ENCODE measurements around the gene NAGS. TPM values are rescaled to one million over a fixed set of nuclear protein-coding genes. Genes with fewer than 3 reads are reported as not detected.

Gene NAGS
- total RNA-seq, 4 donors from 2014 or later = 0.13 to 1.2 (median 0.34) TPM

DNA sequence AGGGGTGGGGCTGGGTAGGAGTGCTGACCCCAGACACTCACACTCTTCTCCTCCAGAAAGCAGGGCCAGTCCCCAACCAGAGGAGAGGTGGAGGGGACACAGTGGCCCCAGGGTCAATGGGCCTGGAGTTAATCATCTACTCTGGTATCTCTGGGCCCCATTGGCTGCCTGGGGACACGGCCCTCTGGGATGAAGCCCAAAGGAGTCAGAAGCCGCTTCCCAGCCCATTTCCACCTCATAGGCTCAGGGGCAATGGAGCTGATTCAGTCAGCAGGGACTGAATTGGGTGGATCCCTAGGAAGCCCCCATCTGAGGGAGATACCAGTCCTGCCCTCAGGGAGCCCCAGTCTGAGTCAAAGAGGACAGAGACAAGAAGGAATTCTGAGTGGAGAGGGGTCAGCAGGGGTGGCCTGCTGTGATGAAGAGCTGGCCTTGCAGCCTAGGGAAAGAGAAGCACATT, 2.9 kb upstream of the NAGS start:
- ATAC-seq (no peak), DNase-seq (no peak)
- in situ Hi-C loops (cut with MboI; ENCODE audit: low sequenced_read_pairs in 4 of 4) (no loop called here), intact Hi-C loops (cut with DNase I; ENCODE audit: low total_unique reads) (no loop called here)
- no peaks in the 10 kb centered on the region for H3K36me3 ChIP-seq
- H3K27ac ChIP-seq = no peak overlapping the region
- H3K4me1 ChIP-seq = peaks cover 6 to 14% of the 10 kb centered on the region in 2 donors
- TF ChIP-seq, protein P1, sequence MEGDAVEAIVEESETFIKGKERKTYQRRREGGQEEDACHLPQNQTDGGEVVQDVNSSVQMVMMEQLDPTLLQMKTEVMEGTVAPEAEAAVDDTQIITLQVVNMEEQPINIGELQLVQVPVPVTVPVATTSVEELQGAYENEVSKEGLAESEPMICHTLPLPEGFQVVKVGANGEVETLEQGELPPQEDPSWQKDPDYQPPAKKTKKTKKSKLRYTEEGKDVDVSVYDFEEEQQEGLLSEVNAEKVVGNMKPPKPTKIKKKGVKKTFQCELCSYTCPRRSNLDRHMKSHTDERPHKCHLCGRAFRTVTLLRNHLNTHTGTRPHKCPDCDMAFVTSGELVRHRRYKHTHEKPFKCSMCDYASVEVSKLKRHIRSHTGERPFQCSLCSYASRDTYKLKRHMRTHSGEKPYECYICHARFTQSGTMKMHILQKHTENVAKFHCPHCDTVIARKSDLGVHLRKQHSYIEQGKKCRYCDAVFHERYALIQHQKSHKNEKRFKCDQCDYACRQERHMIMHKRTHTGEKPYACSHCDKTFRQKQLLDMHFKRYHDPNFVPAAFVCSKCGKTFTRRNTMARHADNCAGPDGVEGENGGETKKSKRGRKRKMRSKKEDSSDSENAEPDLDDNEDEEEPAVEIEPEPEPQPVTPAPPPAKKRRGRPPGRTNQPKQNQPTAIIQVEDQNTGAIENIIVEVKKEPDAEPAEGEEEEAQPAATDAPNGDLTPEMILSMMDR (IDR thresholded peaks at IDR 0.05 in 4 of 5, conservative IDR thresholded peaks at IDR 0.05 in 1 of 5) = no peak
- no peak for TF ChIP-seq POLR2A (IDR thresholded peaks at IDR 0.05)
- no peak overlapping the region for H3K4me3 ChIP-seq
- peaks cover 29 to 35% (median 31%) of the 10 kb centered on the region in 3 donors for H3K27me3 ChIP-seq
- no peaks in the 10 kb centered on the region for H3K9me3 ChIP-seq

DNA sequence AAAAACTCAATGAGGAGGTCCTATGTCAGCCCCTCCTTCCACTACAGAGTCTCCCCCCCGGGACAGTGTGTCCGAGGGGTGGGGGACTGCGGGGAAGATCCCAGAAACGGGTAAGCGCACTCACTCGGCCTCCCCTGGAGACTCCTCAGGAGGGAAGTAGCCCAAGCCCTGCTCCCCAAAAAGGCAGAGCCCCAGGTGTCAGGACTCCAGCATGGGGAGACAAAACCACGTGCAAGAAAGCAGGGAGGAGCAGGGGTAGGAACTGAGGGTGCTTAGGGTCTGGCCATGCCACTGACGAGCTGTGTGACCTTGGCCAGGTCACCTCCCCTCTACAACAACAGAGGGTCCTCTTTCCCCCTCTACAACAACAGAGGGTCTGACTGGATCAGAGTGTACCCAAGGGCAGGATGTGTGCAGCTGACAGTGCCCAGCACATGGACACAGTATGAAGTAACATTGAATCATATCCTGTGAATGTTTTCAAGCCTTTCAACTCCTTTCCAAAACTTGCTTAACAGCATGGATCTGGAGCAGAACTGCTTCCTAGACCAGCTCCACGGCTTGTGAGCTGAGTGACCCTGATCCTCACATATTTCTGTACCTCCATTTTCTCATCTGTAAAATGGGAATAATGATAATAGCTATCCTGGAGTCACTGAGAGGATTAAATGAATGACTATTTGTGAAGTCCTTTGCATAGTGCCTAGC, 2.1 kb upstream of the NAGS start:
- ATAC-seq = no peak

DNA sequence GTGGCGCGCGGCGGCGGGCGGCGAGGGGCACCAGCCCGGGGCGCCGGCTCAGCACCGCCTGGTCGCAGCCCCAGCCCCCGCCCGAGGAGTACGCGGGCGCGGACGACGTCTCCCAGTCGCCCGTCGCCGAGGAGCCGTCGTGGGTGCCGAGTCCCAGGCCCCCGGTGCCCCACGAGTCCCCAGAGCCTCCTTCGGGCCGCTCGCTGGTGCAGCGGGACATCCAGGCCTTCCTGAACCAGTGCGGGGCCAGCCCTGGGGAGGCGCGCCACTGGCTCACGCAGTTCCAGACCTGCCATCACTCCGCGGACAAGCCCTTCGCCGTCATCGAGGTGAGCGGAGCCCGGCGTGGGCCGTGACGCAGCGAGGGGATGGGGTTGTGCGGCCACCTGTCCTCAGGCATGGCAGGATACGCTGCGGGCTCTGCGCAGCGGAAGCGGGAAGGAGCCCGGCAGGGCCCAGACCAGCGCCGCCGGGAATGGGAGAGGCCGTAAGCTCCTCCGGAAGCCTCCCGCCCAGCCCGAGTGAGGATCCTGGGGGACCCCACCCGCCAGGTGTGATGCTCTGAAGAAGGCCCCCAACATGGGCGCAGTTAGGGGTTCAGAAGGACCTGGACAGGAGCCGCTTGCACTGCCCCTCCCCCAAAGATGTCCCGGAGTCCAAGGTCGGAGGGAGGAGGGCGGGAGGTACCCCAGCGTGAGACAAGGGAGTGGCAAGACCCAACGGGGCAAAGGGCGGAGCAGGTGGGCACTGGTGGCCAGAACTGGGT, 522 bp downstream of the NAGS start:
- in situ Hi-C loops (cut with MboI; ENCODE audit: low sequenced_read_pairs in 4 of 4) = no loop called here
- H3K4me3 ChIP-seq = peak overlapping the region; percentile 52 to 71 (median 67)
- no peak for ATAC-seq

More for the DNA sequence above, 2.1 kb upstream of the NAGS start:
- H3K36me3 ChIP-seq = no peaks in the 10 kb centered on the region
- H3K4me1 ChIP-seq = peaks cover 6 to 21% of the 10 kb centered on the region in 2 donors
- in situ Hi-C loops (cut with MboI; ENCODE audit: low sequenced_read_pairs in 4 of 4) = no loop called here
- intact Hi-C loops (cut with DNase I; ENCODE audit: low total_unique reads) = no loop called here
- TF ChIP-seq, protein P1 (IDR thresholded peaks at IDR 0.05 in 4 of 5, conservative IDR thresholded peaks at IDR 0.05 in 1 of 5) = no peak
- no peak for TF ChIP-seq POLR2A (IDR thresholded peaks at IDR 0.05)
- H3K27me3 ChIP-seq = peaks cover 33 to 35% (median 35%) of the 10 kb centered on the region in 3 donors
- H3K4me3 ChIP-seq = no peak overlapping the region
- no peak for DNase-seq
- H3K9me3 ChIP-seq = no peaks in the 10 kb centered on the region
- no peak overlapping the region for H3K27ac ChIP-seq

DNA sequence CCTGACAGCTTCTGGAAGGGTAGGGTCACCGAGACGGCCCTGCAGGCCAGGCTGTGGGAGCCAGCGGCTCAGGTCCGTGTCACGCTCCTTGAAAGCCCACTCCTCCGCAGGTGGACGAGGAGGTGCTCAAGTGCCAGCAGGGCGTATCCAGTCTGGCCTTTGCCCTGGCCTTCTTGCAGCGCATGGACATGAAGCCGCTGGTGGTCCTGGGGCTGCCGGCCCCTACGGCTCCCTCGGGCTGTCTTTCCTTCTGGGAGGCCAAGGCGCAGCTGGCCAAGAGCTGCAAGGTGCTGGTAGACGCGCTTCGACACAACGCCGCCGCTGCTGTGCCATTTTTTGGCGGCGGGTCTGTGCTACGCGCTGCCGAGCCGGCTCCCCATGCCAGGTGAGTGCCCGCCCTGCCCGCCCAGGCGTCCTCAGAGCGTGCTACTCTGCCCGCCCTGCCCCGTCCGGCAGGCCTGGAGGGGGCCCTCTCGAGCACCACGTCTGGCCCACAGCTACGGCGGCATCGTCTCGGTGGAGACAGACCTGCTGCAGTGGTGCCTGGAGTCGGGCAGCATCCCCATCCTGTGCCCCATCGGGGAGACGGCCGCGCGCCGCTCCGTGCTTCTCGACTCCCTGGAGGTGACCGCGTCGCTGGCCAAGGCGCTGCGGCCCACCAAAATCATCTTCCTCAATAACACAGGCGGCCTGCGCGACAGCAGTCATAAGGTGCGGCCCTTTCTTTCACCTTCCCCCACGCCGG, 1.3 kb downstream of the NAGS start:
- H3K4me3 ChIP-seq = peak overlapping the region; percentile 52 to 71 (median 67)
- DNase-seq (no peak), ATAC-seq (no peak)
- H3K27ac ChIP-seq = peak overlapping the region in 2 of 4 donors; percentile 32 to 66
- in situ Hi-C loops (cut with MboI; ENCODE audit: low sequenced_read_pairs in 4 of 4) = no loop called here
- H3K36me3 ChIP-seq = peaks cover 0 to 4% of the 10 kb centered on the region in 2 donors
- intact Hi-C loops (cut with DNase I; ENCODE audit: low total_unique reads) = loop anchor here (2.0 to 5.0 kb wide), 2 partner anchors 35 to 107 kb away; no protein-coding TSS in a partner anchor
- H3K9me3 ChIP-seq = no peaks in the 10 kb centered on the region
- H3K4me1 ChIP-seq = peaks cover 15 to 28% of the 10 kb centered on the region in 2 donors
- peaks cover 35 to 40% (median 40%) of the 10 kb centered on the region in 3 donors for H3K27me3 ChIP-seq
- no peak for TF ChIP-seq POLR2A (IDR thresholded peaks at IDR 0.05)

More for the DNA sequence above, 522 bp downstream of the NAGS start:
- Histone ChIP-seq H3K27ac (no peak overlapping the region), H3K4me1 (peaks cover 15 to 28% of the 10 kb centered on the region in 2 donors), H3K27me3 (peaks cover 35 to 40% (median 40%) of the 10 kb centered on the region in 3 donors), H3K9me3 (no peaks in the 10 kb centered on the region), H3K36me3 (no peaks in the 10 kb centered on the region)
- no peak for DNase-seq
- intact Hi-C loops (cut with DNase I; ENCODE audit: low total_unique reads) = loop anchor here (5.0 kb wide), 1 partner anchor 107 kb away; no protein-coding TSS in a partner anchor
- TF ChIP-seq POLR2A (IDR thresholded peaks at IDR 0.05) = no peak

- intact Hi-C loops (cut with DNase I; ENCODE audit: low total_unique reads) = loop anchor here (2.0 to 5.0 kb wide), 2 partner anchors 35 to 106 kb away; no protein-coding TSS in a partner anchor
- Histone ChIP-seq H3K9me3 (no peaks in the 10 kb centered on the region), H3K4me1 (peaks cover 15 to 28% of the 10 kb centered on the region in 2 donors), H3K27me3 (peaks cover 35 to 40% (median 40%) of the 10 kb centered on the region in 3 donors), H3K27ac (peak overlapping the region in 2 of 4 donors; percentile 32 to 66), H3K4me3 (peak overlapping the region; percentile 52 to 71 (median 67)), H3K36me3 (peaks cover 0 to 4% of the 10 kb centered on the region in 2 donors)
- in situ Hi-C loops (cut with MboI; ENCODE audit: low sequenced_read_pairs in 4 of 4) = no loop called here
- DNase-seq (no peak), ATAC-seq (peak in 1 of 2 donors; percentile 3)
- TF ChIP-seq, protein P1 (IDR thresholded peaks at IDR 0.05 in 4 of 5, conservative IDR thresholded peaks at IDR 0.05 in 1 of 5) = no peak
These were observed 1.8 kb downstream of the NAGS start for GRCh38 chr17:44006272-44006597.
